Measurements from ENCODE around the gene GALR2.

- TF ChIP-seq CTCF (IDR thresholded peaks at IDR 0.05; ENCODE audit: insufficient read depth, low read depth, low read length), result no peak
- TF ChIP-seq EZH2 (IDR thresholded peaks at IDR 0.05; ENCODE audit: insufficient read depth, low read length), result no peak
Measured at GRCh38 chr17:76025294-76025693, 49.3 kb upstream of the GALR2 start.
